Dermis microvascular lymphatic vessel endothelial cell (primary cell): ENCODE measurements around the gene IL10. TPM values are rescaled to one million over a fixed set of nuclear protein-coding genes. Genes with fewer than 3 reads are reported as not detected.
"Not testable (repeated sequence)": the region's sequence is repeated elsewhere in the genome, so short reads cannot be mapped to it uniquely, and the experiment has no call there.

Experiments
- DNase-seq, 2 donors: peaks; one replicate each; pipeline versions ENCODE4 v3.0.0 to v3.0.0-alpha.2; 2010; ENCODE audit warnings: low read depth in 2 of 2
- total RNA-seq: library from RNA; depleted of rRNA; stranded (reverse); fragments of >200 nt; gene quantifications from 2 replicates; pipeline ENCODE4 v1.2.1, GENCODE V29; 2014

The IL10 gene
- total RNA-seq, 1 donor from 2014 or later: not detected

GRCh38 chr1:206765771-206766170 is 6.5 kb downstream of the IL10 start:
- DNase-seq: not testable (repeated sequence)

GRCh38 chr1:206762741-206763364 is 9.4 kb downstream of the IL10 start:
- DNase-seq: not testable (repeated sequence)

GRCh38 chr1:206761159-206761768 is 11.0 kb downstream of the IL10 start:
- DNase-seq: no peak

- no peak for DNase-seq
Observed at GRCh38 chr1:206760590-206760989, 11.7 kb downstream of the IL10 start.

- no peak for DNase-seq
Observed at GRCh38 chr1:206757524-206758266, 14.6 kb downstream of the IL10 start.

DNA sequence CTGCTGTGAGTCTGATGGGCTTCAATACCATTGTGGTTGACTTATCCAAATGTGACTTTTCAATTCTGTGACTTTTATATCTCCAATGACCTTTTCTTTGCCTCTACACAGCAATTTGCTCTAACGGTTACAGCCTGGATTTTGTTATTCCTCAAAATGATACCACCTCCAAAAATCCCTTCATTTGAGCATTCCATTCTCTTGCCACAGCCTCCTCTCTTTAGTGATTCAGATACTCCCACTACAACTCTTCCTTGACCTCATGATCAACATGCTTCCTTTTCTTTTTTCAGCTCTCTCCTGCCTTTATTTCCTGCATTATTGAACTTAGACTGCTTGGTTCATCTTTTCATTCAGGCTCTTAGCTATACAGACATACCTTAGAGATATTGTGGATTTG is 18.3 kb downstream of the IL10 start:
- no peak for DNase-seq

GRCh38 chr1:206753141-206753540 is 19.2 kb downstream of the IL10 start:
- DNase-seq: no peak

DNA sequence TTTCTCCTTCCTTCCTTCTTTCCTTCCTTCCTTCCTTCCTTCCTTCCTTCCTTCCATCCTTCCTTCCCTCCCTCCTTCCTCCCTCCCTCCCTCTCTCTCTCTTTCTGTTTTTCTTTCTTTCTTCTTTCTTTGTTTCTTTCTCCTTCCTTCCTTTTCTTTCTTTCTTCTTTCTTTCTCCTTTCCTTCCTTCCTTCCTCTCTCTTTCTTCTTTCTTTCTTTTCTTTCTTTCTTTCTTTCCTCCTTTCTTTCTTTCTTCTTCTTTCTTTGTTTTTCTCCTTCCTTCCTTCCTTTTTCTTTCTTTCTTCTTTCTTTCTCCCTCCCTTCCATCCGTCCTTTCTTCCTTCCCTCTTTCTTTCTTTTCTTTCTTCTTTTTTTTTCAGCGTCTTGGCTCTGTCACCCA is 19.8 kb downstream of the IL10 start:
- no peak for DNase-seq

DNA sequence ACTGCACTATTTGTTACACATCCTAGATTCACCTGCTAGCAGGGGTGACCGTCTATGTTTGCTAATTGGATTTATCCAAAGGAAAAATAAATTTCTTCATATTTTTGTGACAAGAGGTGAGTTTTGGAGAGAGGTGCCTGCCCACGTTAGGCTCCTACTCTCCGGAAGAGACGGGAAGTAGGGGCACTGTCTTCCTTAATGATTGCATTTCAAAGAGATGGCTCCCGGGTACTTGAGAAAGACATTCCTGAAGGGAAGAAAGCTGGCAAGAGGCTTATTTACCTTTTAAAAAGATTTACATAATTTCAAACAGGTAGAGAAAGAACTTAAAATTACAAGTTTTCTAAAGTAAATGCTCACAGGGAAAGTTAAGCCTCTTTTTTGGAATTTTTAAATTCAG is 20.4 kb downstream of the IL10 start:
- no peak for DNase-seq

- DNase-seq: peak in 1 of 2 donors; percentile 17
Observed at GRCh38 chr1:206748348-206749030, 23.8 kb downstream of the IL10 start.

GRCh38 chr1:206745301-206745700 is 27.0 kb downstream of the IL10 start:
- no peak for DNase-seq

GRCh38 chr1:206744683-206745082 is 27.6 kb downstream of the IL10 start:
- no peak for DNase-seq

- no peak for DNase-seq
Observed at GRCh38 chr1:206742719-206743383, 29.4 kb downstream of the IL10 start.

DNA sequence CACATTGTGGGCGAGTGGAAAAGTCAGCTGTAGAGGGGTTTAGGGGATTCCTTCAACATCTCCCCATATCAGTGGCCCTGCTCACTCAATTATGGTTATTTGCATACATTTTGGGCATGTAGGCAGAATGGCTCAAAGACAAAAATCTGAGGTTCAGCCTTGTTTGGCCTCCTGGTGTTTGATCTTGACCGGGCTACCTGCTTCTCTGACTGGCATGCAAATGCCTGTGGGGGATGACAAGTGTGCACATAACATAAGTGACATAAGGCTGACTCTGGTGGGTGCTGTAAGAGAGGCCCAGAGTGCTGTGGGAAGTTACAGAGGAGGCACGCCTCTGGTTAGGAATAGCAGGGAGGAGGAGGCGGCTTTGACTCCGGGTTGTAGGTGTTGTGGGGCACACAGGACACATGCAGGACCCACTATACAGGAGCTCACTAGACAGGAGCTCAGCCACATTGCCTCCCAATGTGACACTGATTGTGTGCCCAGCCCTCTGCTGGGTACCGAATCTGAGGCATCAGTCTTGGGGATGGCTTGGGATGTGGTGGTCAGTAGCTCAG is 31.1 kb downstream of the IL10 start:
- no peak for DNase-seq

DNA sequence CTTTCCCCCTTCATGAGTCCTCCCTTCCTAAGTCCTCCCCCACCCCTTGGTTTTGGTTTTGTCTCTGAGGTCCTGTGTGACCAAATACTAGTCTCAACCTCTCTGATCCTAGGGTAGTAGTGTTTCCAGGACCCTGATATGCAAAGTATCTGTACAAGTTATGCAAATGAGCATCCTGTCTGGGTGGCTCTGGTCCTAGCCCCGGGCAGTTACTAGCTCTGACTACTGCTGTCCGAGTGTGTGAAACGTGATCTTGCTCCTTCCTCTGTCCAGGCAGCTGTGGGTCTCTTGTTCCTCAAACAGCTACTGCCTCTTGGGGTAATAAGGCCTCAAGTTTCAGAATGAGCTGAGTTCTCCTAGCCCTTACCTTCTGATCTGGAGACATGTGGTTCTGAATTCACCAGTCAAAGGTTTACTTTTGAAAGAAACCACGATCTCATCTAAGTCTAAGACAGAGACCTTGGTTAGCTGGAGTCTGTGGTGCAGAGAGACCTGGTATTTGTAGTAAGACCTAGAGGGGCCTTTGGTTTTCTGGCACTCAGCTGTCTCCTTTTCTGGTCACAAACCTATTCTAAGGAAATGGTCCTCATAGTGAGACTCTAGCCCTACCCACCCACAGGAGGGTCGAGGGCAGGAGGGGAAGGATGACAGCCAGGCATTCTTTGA is 32.8 kb downstream of the IL10 start:
- DNase-seq: no peak

GRCh38 chr1:206738370-206739366 is 33.6 kb downstream of the IL10 start:
- DNase-seq: no peak

DNA sequence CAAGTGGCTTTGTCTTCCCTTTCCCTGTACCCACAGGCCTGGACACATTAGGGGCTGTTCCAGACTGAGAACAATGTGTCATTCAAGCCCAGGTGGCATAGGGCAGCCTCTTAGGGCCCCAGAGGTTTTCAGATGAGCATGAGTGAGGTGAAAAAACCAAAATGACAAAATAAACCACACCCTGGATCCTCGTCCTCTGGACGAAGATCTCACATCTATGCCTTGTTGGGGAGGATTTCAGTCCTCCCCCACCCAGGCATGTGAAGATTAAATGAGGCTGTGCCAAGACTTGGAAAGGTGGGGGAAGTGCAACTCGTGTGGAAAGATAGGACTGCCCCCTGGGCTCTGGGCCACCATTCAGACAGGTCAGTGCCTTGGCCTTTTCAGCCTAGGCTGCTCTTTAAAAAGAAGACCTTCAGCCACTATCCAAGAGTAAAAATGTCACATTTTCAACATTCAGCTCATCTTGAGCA is 34.5 kb downstream of the IL10 start:
- no peak for DNase-seq

DNA sequence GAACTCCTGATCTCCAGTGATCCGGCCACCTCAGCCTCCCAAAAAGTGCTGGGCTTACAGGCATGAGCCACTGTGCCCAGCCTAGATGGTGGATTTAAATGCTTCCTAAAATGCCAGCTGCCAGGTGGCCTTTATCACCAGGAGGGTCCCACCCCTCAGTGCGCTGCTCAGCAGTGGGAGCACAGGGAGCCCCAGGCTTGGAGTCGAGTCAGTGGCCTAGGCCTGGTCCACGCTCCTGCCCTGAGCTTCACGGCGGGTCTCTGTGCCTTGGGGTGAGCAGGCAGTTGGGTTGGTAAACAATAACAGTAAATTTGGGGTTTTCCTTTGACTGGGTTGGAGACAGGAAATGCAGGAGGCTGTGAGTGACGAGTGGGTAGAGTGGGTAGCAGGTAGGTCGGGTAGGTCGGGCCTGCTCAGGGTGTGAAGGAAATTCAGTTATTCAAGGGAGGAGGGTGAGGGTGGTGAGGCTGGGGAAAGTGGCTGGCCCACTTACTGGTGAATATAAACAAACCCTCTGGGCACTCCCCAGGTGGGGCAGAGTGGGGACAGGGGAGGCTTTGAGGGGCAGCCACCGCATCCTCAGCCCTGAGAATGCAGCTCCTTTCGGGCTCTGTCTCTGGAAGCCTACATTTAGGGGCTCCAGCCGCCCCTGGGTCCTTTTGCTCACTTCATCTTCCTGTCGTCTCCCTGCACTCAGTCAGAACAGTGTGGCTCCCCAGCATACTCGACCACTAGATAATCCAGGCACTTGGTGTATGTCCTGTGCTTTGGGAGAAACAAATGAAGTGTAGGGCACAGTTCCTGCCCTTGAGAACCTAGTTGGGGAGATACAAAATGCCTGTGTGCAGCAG is 35.2 kb downstream of the IL10 start:
- no peak for DNase-seq
